Right lobe of liver (tissue), 4 donors: ENCODE results near the gene KCNC1.

Experiments
- POLR2A ChIP-seq: fragments of 450-650 bp; IDR thresholded peaks from one replicate; pipeline ENCODE4 v1.6.1; 2017; ENCODE audit warnings: antibody characterized with exemption, mild to moderate bottlenecking
- TF ChIP-seq, protein P1 (sequence below), 4 donors: fragments of 200-600 bp in 3 of 4; fragments of 450-650 bp in 1 of 4; IDR thresholded peaks; one replicate each; pipeline versions ENCODE4 v1.5.1 to v1.8.0; 2016 to 2022; ENCODE audit warnings: antibody characterized with exemption in 4 of 4, mild to moderate bottlenecking in 2 of 4
- donor health status: DM: no; HTN: no; CAD: no.
- donor health status: DM: no; HTN: no; CAD: no.
- donor health status: DM: no; HTN: yes; CAD: no.

DNA sequence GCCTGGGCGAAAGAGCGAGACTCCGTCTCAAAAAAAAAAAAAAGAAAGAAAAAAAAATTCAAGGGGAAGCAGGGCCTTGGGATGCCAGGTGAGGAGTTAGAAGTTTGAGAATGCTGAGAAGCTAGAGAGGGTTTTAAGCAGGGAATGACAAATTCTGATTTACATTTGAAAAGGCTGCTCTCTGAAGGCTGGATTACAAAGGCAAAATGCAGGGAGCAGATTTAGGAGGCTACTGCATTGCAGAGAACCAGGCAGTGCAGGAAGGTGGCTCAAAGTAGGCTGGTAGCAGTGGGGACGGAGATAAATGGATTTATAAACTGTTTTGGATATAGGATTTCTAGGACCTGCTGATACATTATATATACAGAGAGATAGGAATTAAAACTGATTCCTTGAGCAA is 66.6 kb downstream of the KCNC1 start:
- TF ChIP-seq, protein P1, sequence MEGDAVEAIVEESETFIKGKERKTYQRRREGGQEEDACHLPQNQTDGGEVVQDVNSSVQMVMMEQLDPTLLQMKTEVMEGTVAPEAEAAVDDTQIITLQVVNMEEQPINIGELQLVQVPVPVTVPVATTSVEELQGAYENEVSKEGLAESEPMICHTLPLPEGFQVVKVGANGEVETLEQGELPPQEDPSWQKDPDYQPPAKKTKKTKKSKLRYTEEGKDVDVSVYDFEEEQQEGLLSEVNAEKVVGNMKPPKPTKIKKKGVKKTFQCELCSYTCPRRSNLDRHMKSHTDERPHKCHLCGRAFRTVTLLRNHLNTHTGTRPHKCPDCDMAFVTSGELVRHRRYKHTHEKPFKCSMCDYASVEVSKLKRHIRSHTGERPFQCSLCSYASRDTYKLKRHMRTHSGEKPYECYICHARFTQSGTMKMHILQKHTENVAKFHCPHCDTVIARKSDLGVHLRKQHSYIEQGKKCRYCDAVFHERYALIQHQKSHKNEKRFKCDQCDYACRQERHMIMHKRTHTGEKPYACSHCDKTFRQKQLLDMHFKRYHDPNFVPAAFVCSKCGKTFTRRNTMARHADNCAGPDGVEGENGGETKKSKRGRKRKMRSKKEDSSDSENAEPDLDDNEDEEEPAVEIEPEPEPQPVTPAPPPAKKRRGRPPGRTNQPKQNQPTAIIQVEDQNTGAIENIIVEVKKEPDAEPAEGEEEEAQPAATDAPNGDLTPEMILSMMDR (IDR thresholded peaks at IDR 0.05) = no peak
- no peak for TF ChIP-seq POLR2A
